NAMALWA (cell line): ENCODE measurements around the gene ENOSF1.
"Not testable (repeated sequence)": the region's sequence is repeated elsewhere in the genome, so short reads cannot be mapped to it uniquely, and the experiment has no call there.

Source experiments
- DNase-seq: peaks from one replicate; pipeline ENCODE4 v3.0.0-alpha.2; 2015; ENCODE audit warnings: low spot score

ENOSF1 gene, protein sequence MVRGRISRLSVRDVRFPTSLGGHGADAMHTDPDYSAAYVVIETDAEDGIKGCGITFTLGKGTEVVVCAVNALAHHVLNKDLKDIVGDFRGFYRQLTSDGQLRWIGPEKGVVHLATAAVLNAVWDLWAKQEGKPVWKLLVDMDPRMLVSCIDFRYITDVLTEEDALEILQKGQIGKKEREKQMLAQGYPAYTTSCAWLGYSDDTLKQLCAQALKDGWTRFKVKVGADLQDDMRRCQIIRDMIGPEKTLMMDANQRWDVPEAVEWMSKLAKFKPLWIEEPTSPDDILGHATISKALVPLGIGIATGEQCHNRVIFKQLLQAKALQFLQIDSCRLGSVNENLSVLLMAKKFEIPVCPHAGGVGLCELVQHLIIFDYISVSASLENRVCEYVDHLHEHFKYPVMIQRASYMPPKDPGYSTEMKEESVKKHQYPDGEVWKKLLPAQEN

GRCh38 chr18:712401-713134 lies at the start of gene ENOSF1:
ENOSF1 (minus strand) TSS chr18:712630; CDS start chr18:712587, 43 bp downstream.
- DNase-seq, result peak; percentile 87

DNA sequence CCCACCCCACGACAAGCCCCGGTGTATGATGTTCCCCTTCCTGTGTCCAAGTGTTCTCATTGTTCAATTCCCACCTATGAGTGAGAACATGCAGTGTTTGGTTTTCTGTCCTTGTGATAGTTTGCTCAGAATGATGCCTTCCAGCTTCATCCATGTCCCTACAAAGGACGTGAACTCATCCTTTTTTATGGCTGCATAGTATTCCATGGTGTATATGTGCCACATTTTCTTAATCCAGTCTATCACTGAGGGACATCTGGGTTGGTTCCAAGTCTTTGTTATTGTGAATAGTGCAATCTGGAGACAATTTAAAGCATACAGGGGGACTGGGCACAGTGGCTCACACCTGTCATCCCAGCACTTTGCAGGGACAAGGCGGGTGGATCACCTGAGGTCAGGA lies 47.4 kb upstream of the ENOSF1 start:
- DNase-seq, result not testable (repeated sequence)

DNA sequence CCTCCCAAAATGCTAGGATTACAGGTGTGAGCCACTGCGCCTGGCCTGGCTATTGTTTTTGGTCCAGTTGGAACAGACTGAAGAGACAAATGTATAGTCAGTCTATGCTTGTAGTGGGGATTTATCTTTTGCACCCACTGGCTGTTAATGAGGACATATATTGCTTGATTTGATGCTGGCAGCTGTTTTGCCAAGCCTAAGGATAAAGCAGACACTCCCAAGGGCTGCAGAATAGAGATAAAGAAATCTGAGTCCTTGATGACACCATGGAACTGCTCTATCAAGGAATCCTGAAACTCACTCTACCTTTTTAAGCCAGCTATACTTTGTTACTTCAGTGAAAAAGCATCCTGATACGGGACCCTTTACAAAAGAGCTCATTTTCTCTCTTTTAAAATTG lies 43.1 kb upstream of the ENOSF1 start:
- no peak for DNase-seq

GRCh38 chr18:754656-755055 lies 42.2 kb upstream of the ENOSF1 start:
- no peak for DNase-seq

DNA sequence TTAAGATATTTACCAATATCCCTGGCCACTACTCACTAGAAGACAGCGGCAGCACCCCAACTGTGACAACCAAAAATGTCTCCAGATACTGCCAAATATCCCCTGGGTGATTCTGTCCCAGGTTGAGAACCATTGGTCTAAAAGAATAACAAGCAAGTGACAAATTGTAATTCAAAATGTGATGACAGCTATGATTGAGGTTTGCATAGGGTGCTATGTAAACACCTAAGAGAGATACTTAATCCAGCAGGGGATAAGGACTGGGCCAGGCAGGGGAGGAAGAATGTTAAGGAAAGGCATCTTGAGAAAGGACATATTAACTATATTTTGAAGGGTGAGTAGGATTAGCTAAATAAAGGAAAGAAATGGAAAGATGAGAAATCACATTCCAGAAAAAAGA lies 38.0 kb upstream of the ENOSF1 start:
- DNase-seq, result no peak

GRCh38 chr18:744832-745597 lies 32.6 kb upstream of the ENOSF1 start:
- no peak for DNase-seq

- DNase-seq, result peak; percentile 69
These were observed 29.6 kb upstream of the ENOSF1 start for GRCh38 chr18:741931-742512.

DNA sequence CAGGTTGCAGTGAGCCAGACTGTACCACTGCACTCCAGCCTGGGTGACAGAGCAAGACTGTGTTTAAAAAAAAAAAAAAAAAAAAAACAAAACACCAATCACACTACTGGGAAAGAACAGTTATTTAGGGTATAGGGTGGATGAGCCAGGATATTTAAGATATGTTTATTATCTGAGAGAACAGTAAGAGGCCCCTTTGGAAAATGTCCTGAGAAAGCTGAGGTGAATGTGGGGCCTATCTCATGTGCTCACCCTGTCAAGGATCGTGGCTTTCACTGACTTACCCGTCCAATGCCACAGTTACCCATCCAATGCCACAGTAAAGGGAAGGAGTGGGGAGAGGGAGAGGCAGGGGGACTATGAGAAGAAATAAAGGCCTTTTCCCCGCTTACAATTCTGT lies 19.9 kb upstream of the ENOSF1 start:
- no peak for DNase-seq

GRCh38 chr18:731185-731584 lies 18.8 kb upstream of the ENOSF1 start:
- DNase-seq, result no peak

GRCh38 chr18:730692-731091 lies 18.3 kb upstream of the ENOSF1 start:
- no peak for DNase-seq

GRCh38 chr18:730120-730519 lies 17.7 kb upstream of the ENOSF1 start:
- peak; percentile 40 for DNase-seq

DNA sequence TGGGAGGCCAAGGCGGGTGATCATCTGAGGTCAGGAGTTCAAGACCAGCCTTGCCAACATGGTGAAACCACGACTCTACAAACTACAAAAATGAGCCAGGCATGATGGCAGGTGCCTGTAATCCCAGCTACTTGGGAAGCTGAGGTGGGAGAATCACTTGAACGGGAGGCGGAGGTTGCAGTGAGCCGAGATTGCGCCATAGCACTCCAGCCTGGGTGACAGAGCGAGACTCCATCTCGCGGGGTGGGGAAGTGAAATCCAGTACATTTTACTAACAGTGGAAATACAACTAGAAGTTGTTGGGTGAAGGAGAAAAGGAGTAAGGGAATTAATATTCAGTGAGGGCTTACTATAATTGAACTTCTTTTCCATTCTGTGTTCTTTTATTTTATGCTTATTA lies 13.2 kb upstream of the ENOSF1 start:
- no peak for DNase-seq

DNA sequence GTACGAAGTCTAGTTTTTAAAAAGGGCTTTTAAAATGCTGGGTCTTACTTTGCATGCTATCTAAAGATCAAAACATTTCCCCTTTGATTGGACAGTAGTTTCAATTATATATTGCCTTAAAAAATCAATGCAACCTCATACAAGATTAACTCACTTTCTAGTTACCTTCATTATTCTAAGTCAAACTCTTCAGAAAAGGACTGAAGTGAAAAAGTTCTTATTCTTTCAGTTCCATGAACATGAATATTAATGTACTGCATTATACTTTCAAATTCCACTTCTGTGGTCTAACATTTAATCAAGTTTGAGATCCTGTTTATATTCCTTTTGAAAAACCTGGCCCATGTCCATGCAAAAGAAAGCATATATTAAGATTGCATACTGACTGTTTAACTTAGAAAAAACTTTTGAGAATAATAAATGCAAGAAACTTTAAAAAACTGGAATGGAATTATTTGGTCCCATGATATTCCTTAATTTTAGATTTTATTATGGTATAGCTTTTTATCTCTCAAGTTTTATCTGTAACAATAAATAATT lies 11.2 kb upstream of the ENOSF1 start:
- no peak for DNase-seq

DNA sequence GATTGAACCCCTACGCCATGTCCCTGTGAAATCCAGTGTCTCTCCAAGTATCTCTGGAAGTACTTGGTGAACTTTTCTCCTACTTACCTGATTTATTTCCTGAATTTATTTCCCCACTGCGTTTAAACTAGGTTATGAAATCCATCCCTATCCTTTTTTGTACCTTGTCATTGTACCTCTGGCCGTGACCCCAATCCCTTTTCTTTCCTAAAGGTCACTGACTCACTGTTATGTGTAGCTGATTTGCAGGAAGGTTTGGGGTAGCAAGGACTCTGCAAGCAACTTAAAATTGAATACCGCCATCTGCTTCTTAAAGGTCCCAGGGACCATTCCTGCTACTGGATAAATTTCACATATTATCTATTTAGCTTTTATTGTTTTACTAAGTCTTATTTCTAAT lies 4.6 kb upstream of the ENOSF1 start:
- no peak for DNase-seq

DNA sequence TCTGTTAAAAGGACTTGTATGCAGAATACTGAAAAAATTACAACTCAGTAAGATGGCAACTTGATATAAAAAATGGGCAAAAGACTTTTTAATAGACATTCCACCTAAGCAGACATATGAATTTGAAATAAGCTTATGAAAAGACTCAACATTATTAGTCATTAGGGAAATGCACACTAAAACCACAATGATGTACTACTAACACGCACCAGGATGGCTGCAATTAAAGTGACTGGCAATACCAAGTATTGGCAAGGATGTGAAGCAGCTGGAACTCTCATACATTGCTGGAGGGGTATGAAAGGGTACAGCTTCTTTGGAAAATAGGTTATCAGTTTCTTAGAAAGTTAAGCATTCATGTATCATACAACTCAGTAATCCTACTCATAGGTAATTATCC lies 3.2 kb upstream of the ENOSF1 start:
- no peak for DNase-seq

DNA sequence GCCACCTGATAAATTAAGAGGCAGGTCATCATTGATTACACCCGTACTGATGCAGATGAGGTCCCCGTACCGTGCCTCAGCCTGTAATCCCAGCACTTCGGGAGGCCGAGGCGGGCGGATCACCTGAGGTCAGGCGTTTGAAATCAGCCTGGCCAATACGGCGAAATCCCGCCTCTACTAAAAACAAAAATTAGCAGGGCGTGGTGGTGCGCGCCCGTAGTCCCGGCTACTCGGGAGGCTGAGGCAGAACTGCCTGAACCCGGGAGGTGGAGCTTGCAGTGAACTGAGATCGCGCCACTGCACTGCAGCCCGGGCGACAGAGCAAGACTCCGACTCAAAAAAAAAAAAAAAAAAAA lies 683 bp upstream of the ENOSF1 start:
- no peak for DNase-seq

DNA sequence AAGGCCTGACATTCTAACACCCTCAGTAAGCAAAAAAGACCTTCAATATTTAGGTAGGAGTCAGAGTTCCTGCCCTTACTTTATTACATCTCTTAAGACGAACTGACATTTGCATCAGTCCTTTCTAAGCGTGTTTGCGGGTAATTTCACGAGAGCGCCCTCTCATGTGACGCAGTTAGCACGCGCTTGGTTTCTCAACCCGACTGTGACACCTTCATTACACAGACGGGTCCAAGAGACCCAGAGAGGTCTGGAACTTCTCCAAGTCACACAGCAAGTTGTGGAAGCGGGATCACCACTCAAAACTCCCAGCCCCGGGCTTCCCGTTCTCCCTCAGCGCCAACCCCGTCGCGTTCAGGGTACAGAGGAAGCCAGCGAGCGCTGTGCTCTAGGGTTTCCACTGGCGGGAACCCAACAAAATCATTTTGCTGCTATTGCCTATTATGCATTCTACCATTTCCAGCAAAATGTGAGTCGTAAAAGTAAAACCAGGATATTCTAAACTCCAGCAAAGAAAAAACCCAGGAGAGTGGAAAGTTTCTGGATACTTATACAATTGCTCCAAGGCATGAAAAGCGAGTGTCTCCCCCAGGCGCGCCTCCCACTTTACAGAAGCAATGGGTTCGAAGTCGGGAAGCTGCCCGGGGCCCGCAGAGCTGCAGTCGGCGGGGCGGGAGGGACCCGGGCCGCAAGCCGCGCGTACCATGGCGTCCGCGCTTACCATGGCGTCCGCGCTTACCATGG lies 601 bp downstream of the ENOSF1 start:
- DNase-seq, result peak; percentile 93

DNA sequence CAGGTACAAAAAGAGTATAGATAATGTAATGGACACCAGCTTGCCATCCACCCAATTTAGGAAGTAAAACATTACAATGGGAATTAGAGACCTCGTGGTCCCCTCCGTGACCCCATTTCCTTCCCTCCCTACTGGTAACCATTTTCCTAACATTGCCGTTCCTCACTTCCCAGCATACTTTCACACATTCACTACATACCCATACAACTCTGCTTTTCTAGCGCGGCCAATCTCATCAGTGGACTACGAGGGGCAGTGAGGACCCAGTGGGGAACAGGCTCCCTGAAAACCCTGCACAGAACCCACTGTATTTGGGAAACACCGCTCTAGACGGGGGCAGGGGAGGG lies 1.1 kb downstream of the ENOSF1 start:
- DNase-seq, result no peak

- no peak for DNase-seq
These were observed 1.8 kb downstream of the ENOSF1 start for GRCh38 chr18:710418-711300.

GRCh38 chr18:709771-710170 lies 2.7 kb downstream of the ENOSF1 start:
- no peak for DNase-seq
